Measurements from ENCODE around the gene POR.
"Not testable (repeated sequence)": the region's sequence is repeated elsewhere in the genome, so short reads cannot be mapped to it uniquely, and the experiment has no call there.

Gene POR

DNA sequence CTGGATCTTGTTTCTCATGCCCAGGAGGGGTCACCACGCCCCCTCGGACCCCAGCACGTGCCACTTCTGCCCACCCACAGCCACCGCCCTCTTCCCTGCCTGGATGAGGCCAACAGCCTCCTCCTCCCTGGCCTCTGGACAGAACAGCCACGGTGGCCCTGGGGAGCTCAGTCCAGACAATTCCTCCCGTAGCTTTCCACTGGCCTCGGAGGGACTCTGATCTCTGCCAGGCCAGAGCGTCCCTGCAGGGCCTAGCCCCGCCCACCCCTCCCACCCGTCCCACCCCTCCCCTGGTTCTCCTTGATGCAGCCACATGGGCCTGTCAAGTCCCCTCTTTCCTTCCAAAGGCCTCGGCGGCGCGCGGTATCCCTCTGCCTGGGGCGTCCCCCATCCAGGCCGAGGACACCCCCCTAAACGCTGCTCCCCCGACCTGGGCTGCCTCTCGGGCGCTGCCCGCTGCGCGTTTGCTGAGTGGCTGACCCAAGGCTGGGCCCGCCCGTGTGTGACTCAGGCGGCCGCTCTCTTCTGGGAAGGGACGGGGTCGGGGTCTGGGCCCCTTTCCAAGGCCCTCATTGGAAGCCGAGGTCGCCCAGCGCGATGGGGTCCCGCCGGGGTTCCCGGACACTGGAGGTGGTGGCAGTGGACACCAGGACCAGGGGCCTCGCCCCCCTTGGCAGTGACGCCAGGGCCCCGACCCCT is 78.9 kb downstream of the POR start:
- no peak for DNase-seq

DNA sequence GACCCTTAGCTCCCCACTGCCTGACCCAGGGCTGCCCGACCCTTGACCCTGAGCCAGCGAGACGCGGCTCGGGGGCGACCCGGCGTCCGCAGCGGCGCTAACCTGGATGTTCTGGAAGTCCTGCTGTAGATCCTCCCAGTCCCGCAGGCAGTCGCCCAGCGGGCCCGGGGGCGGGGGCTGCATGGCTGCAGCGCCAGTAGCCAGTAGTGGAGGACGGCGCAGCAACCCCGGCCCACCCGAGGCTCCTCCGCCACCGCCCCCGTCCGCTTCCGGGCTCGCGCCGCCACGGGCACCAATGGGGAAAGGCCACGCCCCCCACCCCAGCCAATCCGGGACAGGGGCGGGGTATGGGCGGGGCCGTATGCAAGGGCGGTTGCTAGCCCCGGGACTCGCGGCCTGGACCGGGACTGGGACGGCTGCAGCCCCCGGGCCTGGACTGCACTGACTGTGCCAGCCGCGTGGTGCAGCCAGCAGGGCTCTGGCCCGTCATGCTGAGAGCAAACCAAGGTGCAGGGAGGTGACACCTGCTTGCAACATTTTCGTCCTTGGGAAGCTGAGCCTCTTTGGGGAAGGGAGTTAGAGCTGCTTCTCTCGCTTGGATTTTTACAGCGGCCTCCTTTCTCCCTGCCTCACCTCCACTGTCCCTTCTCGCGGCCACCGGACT is 79.6 kb downstream of the POR start, which contains the start of gene TMEM120A:
TMEM120A (minus strand) TSS at position 208 of the 664 bp plus-strand sequence; CDS start at position 183, 25 bp downstream.
- DNase-seq = peak; percentile 87

DNA sequence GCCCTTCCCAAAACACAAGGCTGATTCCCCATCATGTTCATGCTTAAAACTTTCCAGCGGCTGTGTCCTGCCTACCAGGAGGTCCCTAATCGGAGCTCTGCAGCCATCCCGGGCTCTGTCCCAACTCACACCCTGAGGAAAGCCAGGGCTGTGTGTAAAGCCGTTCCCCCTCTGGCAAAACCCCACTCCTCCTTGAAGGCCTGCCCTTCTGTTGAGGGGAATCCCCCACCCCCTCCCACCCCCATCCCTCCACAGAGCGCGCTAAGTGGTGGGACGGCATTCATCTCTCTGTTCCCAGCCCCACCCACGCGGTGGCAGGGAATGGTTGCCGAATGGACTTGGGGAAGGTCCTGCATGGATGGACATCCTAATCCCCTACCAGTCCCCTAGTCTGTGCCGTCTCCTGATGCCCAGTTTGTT is 80.1 kb downstream of the POR start:
- DNase-seq = no peak

DNA sequence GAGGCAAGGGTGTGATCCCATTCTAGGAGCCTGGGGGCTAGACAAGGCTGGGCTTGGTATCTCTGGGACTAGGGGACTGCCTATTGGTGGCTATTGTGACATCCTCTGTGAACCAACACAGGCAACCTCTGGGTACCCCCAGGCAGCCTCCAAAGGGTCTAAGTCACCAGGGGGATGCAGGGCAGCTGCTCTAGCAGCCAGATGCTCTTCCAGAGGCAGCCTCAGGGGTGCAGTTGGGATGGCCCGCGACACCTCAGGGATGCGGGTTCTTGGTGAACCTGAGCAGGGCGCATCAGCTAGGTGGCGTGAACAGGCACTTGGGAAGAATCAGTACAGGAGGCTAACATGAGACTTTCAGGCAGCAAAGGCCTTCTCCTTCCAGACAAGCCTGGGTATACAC is 81.0 kb downstream of the POR start:
- no peak for DNase-seq

- no peak for DNase-seq
These were observed 81.5 kb downstream of the POR start for GRCh38 chr7:75996476-75996875.

DNA sequence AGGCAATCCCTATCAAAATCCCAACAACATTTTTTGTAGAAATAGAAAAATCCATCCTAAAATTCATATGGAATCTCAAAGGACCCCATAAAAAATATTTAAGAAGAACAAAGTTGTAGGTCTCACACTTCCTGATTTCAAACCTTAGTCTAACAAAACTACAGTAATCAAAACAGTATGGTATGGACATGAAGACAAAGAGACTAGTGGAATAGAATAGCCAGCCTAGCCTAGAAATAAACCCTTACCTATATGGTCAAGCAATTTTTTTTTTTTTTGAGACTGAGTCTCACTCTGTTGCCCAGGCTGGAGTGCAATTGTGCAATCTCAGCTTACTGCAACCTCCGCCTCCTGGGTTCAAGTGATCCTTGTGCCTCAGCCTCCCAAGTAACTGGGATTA is 83.1 kb downstream of the POR start:
- no peak for DNase-seq

- DNase-seq = no peak
These were observed 85.6 kb downstream of the POR start for GRCh38 chr7:76000566-76000965.

DNA sequence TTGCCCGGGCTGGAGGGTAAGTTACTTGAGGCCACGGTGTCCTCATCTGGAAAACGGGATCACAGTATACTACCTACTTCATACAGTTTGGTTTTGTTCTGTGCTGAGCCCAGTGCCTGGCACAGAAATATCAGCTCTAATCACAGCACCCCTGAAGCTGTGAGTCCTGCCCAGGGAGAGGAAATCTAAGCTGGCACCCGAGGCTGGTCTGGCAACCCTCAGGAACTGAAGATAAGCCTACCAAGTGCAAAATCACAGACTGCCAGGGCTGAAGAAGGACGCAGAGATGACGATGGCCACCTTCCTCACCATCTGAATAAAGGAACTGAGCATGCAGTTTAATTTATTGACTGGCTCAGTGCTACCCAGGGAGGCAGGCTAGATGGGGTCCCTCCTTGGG is 87.2 kb downstream of the POR start:
- no peak for DNase-seq

DNA sequence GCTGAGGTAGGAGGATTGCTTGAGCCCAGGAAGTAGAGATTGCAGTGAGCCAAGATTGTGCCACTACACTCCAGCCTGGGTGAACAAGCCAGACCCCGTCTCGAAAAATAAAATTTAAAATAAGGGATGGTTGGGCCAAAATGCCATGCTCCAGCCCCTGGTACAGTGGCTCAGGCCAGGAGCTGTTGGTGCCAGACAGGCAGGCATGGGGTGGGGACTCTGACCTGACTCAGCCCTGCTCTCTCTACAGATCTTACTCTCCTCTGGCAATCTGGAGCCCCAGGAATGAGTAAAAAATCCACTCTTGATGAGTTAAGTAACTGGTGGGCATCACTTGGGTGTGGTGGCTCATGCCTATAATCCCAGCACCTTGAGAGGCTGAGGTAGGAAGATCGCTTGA is 87.9 kb downstream of the POR start:
- DNase-seq = no peak

DNA sequence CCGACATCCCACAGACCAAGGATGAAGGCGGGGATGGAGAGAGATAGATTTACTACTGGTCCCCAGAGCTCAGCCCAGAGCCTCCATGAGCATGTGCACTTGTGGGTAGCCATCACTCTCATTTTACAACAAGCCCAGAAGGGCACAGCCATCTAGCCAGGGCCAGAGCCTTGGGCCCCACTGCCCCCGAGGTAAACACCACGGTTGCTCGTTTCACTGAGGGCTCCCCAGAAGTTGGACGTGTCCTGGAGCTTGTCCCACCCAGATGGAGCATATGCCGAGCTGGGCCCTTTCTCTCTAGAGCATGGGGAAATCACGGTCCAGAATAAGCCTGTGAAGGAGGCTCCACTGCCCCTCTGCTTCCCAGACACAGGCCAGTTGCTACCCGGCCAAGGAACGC is 88.4 kb downstream of the POR start:
- DNase-seq = no peak

- not testable (repeated sequence) for DNase-seq
These were observed 90.0 kb downstream of the POR start for GRCh38 chr7:76005004-76005403.

DNA sequence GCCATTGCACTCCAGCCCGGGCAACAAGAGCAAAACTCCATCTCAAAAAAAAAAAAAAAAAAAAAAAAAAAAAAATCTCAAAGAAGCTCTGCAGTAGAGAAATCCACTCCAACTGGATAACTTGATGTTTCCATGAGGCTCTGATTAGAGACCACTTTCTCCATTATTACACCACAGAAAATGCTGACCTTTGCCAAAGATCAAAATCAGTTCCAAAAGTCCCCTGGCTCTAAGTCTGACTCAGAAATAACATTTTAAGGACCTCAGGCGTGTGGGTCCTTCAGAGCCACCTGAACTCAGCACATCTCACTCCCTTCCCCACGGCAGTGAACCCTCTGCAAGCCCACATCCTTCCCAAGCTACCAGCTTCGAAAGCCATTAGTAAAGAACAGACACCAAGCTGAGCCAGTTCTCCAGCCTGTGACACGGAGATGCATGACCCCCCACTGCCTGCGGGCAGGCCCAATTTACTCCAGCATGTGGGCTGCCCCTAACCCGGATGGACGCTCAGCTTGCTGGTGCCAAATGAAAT is 93.3 kb downstream of the POR start:
- no peak for DNase-seq

- no peak for DNase-seq
These were observed 95.0 kb downstream of the POR start for GRCh38 chr7:76009672-76010600.

DNA sequence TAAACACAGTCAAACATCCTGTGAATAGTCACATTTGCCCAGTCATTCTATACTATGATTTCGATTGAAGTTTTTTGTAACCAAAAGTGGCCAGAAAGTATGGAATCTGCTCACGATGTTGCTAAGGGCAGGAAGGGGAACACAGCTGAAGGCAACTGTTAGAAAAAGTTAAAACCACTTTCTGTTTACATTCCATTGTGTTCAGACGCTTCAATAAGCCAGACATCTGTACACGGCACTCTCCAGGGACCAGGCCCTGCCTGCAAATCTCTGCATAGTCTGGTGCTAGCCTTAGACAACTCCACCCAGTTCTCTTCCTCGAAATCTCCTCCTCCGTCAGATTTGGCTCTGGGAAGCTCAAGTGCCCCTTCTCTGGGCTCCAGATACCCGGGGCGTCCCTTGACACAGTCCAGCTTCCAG is 96.5 kb downstream of the POR start:
- no peak for DNase-seq

DNA sequence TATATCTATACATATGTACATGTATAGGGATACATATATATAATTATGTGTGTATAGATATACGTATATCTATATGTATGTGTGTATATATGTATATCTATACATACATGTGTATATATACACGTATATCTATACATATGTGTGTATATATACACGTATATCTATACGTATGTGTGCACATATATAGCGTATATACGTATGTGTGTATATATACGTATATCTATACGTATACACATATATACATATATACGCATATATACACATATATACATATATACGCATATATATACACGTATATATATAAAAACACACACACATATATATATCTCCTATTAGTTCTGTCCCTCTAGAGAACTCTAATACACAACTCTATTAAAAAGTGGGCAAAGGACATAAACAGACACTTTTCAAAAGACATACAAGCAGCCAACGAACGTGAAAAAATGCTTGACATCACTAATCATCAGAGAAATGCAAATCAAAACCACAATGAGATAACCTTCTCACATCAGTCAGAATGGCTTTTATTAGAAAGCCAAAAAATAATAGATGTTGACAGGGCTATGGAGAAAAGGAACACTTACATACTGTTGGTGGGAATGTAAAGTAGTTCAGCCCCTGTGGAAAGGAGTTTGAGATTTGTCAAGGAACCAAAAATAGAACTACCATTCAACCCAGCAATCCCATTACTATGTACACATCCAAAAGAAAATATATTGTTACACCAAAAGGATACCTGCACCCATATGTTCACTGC is 101.4 kb downstream of the POR start:
- DNase-seq = no peak

GRCh38 chr7:76018520-76018919 is 103.6 kb downstream of the POR start:
- DNase-seq = not testable (repeated sequence)

- peak; percentile 14 for DNase-seq
These were observed 105.2 kb downstream of the POR start for GRCh38 chr7:76020031-76020714.

DNA sequence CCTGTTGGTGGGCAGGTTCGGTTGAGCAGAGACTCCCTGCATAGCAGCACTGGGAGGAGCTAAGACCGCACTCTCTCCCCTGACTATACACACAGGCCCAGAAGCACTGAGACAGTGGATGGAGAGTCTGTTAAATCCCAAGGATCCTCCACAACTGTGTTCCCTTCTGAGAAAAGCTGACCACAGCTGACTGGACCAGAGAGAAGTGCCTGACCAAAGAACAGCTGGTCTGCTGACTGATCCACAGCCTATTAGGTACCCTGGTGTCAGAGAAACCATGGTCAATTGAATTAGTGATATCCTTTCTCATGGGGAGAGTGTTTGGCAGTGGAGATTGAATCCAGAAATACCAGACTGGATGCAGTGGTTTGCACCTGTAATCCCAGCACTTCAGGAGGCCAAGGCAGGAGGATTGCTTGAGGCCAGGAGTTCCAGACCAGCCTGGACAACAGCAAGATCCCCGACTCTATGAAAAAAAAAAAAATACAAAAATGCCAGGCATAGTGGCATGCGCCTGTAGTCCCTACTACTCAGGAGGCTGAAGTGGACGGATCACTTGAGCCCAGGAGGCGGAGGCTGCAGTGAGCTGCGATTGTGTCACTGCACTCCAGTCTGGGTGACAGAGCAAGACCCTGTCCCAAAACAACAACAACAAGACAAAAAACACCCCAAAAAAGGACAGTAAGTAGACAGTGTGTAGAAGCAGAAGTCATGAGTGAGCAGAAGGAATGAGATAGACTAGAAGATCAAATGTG is 107.2 kb downstream of the POR start:
- DNase-seq = no peak

DNA sequence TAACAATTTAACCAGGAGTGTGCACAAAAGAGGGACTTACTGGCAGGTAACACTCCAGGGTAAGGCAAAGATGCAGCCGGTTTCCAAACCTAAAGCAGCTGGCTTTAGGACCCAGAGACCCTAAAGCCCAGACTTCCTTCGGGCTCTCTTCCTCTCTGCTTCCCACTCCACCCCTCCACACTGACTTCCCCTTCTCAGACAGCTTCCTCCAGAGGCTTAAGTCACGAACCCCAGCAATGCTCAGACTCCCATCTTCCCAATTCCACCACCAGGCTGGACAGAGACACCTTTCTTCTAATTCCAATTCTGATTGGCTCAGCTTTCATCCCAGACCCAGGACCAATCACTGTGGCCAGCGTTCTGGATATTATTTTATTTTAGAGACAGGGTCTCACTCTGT is 108.0 kb downstream of the POR start:
- no peak for DNase-seq

DNA sequence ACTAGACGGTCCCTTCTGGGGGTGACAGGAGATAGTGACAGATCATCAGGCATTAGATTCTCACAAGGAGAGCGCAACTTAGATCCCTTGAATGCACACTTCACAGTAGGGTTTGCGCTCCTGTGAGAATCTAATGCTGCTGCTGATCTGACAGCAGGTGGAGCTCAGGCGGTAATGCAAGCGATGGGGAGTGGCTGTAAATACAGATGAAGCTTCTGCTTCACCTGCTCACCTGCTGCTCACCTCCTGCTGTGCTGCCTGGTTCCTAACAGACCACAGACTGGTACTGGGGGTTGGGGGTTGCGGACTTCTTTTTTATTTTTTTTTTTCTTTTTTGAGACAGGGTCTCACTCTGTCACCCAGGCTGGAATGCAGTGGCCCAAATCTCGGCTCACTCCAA is 114.7 kb downstream of the POR start:
- DNase-seq = not testable (repeated sequence)

DNA sequence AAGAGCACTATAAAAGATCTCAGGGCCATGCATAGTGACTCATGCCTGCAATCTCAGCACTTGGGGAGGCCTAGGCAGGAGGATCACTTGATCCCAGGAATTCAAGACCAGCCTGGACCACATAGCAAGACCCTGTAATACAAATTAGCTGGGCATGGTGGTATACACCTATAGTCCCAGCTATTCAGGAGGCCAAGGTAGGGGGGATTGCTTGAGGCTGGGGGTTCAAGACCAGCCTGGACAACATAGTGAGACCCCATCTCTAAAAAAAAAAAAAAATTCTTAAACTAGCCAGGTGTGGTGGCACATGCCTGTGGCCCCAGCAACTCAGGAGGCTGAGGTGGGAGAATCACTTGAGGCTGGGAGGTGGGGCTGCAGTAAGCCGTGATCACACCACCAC is 117.0 kb downstream of the POR start:
- DNase-seq = no peak

Data from kidney glomerular epithelial cell (primary cell).